CD4-positive, alpha-beta T cell treated with Interleukin-1 beta for 1 hour (primary cell): ENCODE data around the gene YWHAH.

Experiments
- DNase-seq, 2 donors: peaks; one replicate each; pipeline ENCODE4 v3.0.0-alpha.2; 2020 to 2022

Gene YWHAH

DNA sequence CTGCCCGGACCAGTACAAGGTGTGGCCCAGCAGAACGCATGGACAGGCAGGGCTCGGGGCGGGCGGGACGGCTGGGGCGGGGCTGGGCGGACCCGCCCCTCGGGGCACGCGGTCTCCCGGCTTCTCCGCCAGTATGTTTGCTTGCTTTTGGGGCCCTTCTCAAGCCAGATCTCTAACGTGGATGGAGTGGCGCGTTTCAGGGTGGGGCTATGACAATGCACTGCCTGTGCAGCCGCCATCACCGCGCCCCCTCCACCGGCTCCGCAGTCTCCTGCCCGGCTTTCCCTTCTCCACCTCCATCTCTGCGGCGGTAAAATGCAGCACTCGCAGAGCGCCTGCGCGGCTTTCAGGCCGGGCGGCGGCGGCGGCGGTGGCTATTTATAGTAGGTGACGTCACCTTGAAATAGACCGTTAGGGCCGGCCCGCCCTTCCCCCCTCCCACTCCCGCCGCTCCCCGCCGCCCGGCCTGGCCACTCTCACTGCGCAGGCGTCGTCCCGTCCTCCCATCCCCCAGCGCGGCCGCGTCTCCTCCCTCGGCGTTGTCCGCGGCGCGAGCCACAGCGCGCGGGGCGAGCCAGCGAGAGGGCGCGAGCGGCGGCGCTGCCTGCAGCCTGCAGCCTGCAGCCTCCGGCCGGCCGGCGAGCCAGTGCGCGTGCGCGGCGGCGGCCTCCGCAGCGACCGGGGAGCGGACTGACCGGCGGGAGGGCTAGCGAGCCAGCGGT lies at the start of gene YWHAH:
TSS of gene YWHAH (plus strand) at position 558 of the 722 bp plus-strand sequence. CDS start 199 bp downstream, outside the sequence.
- peak; percentile 92 to 93 for DNase-seq

DNA sequence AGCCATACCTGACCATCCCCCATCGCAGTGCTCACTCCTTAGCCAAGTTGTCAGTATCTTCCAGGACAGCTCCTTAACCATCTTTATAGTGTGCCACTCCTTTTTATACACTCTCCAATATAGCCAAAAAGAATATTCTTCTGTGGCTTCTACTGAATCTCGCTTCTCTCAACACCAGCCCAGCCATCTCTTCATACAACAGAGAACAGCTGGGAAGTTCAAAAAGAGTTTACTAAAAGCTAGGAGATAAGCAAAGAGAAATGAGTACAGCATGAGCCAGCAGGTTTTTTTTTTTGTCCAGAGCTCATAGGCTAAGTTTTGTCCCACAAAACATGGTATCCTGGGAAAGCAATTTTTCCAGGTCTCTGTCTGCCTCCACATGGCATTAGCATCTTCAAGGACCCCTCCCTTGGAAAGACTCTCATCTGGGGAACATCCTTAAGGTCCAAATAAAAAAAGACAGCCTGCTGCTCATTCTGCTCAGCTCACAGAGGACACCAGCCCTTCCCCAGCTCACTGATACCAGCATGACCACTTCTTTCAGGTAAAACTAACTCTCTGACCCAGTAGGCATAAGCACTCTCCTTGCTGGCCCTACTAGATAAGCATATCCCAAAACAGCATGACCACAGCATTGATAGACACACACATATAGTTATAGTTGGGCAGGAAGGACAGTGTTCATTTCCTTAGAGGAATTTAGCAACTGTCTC lies 48.8 kb upstream of the YWHAH start:
- DNase-seq: no peak

DNA sequence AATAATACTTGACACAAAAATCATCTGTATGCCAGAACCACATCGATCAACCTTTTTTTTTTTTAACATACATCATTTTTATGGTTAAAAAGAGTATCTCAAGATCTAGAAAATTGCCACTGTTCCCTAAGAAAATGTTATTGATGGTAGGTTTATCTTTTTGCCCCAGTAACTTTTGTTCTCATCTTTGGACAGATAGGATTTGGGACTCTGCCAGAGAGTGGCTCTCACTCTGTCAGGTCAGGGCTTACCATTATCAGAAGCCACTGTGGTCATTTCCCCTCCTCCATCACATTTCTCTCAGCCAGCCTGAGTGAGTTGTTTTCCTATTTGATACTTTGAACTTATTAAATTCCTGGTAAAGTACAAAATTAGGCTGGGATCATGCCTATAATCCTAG lies 47.9 kb upstream of the YWHAH start:
- DNase-seq: no peak

DNA sequence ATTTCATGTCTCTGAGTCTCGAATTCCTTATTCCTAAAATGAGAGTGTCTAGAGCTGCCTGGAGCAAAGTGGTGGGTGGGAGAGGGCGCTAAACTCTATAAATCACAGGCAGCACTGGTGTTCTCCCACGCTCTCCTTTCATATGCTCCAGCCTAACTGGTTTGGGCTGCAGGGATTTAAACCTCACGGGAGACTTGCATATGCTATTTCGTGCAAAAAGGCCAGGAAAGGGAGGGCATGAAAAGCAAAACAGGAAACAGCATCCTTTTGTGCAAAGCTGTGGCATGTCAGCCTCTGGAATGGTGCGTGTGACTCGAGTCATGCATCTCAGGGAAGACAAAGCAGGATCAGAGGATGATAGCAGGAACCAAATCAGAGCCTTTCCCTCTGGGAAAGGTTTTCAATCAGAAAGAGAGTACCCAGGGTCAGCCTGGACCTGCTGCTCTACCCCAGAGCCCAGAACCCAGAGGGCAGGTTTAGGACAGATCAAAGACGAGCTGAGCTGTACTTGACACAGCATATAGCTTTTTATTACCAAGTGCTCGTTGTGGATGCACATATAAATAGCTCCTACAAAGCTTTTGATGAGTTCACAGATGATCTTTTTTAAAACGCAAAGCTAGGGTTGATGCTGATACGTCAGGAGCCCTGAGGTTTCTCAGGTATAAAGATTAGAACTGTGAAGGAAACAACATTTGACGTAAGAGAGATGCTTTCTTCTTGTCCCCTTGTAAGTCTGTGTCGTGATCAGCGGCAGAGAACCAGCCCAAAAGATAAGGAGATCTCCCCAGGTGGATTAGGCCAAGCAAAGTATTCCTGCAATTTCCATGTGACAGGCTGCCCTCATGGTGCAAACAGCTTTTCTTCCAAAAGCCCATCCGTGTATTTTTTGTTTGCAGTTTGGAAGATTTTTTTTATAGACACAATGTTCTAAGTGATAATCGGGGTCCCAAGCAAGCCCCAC lies 46.2 kb upstream of the YWHAH start:
- no peak for DNase-seq

DNA sequence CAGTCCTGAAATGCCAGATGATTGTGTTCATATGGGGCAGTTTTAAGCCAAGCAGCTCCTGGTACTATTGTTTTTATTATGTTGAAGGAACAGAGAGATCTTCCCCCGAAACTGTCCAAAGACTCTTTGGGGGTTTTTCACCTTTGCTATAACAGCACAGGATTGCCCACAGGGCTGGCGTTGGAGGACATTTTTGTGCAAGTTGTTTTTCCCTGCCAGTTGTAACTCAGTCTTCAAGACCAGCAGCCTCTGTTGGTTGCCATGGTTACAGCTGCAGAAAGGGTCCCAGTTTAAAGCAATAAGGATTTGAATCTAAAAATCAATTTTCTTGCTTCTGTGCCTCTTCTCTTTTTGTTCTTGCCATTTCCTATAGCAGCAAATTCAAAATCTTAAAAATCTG lies 45.4 kb upstream of the YWHAH start:
- no peak for DNase-seq

DNA sequence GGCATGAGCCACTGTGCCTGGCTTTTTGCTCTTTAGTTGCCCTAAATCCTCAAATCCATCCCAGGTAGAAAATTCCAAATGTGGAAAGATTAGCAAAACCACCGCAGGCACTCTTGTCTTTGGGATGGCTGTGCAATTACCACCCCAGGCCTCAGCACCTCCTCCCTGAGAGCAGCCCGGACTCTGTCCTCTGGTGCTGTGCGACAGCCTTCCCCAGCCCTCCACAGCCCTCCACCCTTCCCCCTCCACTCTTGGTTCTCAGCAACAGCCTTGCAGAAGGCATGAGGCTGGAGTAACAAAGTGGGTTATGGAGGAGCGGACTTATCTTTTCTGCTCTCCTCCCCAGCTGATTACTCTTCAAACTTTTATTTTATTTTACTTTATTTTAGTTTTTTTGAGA lies 44.7 kb upstream of the YWHAH start:
- DNase-seq: no peak

DNA sequence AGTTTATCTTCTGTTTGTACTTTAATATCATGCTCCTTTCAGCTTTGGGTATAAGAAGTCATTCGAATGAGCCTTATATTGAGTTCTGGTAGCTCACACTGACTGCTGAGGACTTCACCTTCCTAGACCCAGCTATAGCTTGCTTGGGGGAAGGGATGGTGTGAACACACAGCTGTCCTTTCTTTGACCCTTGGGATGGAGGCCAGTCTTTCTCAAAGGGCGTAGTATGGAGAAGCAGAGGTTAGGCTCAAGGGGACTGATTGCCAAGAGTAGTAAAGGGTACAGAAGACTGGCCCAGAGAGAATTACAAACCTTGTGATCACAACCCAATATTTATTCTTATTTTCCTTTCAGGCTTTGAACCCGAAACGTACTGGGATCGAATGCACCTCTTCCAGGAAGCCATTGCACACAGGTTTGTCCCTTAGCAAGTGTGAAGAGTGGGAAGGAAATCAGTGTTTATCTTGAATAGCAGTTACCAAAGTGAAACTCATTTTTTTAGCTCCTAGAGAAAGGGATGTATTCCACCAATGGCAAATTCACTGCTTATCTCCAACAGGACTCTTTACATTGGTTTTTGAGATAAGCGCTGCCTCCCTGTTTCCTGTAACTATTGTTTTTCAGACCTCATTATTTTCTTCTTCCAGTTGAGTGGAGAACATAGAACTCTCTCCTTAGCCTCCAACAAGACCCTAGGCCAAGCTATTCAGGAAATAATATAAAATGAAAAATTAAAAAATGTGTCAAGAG lies 42.8 kb upstream of the YWHAH start:
- no peak for DNase-seq

DNA sequence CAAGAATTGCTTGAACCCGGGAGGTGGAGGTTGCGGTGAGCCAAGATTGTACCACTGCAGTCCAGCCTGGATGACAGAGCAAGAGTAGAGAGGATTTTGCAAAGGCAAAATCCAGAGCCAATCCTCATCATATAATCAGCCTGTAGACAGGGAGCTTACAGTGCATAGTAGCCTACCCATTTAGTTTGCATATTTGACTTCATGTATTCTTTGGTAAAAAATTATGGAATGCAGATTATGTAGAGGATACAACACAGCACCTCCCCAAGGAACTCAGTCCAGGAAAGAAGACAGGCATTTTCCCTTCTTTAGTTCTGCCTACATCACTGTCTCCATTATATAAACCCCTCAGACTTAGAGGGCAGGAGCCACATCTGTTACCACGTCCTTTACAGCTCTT lies 39.7 kb upstream of the YWHAH start:
- DNase-seq: no peak

DNA sequence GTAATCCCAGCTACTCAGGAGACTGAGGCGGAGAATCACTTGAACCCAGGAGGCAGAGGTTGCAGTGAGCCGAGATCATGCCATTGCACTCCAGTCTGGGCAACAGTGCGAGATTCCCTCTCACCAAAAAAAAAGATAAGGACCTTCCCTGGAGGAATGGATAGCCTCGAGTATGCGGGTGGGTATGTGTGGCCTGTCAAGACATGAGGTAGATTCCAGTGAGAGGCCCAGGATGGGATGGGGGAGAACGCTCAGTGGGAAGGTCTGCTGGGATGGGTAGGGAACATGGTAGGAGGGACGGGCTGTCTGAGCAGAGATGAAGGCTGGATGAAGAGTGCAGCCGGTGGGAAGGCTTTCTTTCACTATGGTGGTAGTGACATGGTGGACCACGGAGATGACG lies 39.0 kb upstream of the YWHAH start:
- DNase-seq: no peak

DNA sequence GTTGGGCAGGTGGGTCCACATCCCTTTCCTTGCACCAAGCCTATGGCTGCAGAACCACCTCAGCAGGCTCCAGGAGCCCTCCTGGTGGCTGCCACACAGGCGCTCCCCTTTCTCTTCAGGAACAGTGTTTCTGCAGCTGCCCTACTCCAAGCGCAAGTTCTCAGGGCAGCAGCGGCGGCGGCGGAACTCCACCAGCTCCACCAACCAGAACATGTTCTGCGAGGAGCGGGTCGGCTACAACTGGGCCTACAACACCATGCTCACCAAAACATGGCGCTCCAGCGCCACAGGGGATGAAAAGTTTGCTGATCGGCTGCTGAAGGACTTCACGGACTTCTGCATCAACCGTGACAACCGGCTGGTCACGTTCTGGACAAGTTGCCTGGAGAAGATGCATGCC lies 38.2 kb upstream of the YWHAH start:
- no peak for DNase-seq

DNA sequence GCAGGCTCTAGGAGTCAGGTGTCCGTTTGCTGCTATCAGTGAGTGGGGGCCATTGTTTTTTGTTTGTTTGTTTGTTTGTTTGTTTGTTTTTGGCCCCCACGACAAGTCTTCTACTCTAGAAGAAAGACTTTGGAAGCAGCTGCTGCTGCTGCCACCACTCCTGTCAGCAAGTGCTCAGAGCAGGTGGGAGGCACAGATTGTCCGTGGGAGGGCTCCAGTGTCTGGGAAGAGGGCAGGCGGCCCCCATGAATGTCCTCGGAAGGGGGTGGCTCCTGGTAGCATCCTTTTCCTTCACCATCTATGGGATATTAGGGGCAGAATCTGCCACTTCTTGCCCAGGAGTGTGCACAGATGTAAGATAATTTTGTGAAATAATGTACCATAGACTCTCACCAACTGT lies 37.8 kb upstream of the YWHAH start:
- DNase-seq: no peak

DNA sequence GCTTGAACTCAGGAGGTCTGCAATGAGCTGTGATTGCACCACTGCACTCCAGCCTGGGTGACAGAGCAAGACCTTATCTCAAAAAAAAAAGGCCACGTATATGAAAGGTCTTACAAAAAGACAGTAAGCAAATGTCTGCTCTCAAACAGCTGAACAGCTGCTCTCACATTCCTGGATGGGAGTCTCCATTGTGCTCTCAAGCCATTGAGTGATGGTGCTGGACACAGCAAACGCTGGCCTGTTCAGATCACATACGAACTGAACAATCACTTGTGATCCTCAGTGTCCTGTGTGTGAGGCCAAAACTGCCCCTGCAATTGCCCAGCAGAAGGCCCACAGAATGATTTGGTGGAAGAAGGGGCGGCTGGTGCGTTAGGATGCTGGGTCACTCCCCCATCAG lies 34.4 kb upstream of the YWHAH start:
- no peak for DNase-seq

DNA sequence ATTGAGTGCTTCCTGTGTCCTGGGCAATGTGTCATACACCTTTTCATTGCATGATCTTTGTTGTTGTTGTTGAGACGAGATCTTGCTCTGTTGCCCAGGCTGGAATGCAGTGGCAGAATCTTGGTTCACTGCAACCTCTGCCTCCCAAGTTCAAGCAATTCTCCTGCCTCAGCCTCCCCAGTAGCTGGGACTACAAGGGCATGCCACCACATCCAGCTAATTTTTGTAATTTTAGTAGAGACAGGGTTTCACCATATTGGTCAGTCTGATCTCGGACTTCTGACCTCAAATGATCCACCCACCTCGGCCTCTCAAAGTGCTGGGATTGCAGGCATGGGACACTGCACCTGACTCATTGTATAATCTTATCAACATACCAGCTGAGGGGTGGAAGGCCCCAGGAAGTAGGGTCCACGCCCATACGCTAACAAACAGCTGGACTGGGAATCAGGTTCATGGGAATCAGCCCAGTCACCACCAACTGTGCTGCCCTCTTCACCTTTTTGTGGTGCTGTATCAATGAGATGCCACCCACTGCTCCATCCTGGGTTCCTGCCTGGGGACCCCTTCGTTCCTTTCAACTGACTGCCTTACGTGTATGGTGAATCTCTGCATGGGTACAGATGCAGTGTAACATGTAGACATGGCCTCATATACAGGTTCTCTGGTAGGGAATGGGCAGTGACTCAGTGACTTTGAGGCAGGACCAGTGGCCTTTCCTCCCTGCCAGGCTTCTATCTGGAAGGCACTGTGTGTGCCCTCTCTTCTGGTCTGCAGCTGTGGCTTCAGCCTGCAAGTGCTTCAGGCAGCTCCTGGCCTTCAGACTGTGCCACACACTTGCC lies 32.5 kb upstream of the YWHAH start:
- DNase-seq: no peak

DNA sequence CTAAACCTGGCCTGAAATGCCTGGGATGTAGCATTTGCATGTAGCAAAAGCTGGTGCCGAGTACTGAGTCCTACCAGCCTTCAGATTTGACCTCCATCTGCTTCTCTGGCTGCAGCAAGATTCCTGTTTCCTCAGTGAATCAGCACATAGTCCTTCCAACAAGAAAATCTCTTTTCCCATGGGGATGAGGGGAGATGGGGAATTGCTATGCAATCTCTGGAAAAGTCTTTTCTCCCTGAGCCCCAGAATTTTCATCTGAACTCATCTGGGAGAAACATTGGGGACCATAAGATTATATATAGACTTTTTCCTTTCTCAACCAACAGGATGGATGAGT lies 32.0 kb upstream of the YWHAH start:
- DNase-seq: no peak

DNA sequence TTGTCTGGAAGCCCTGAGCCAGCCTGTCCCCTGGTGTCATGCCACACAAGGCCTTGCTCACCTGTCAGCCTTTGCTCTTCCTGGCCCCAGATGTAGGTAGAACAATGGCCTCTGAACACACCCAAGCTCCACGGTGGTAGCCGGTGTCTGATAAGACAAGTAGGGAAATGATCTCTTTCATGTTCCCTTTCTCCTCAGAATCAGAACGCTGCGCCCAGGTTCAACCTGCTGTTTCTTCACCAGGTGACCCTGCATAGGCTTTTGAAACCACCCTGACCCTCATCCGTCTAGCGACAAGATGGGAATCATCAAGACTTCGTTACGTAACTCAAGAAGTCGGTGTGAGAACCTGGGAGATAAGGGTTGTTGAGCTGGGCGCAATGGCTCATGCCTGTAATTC lies 28.7 kb upstream of the YWHAH start:
- DNase-seq: no peak

DNA sequence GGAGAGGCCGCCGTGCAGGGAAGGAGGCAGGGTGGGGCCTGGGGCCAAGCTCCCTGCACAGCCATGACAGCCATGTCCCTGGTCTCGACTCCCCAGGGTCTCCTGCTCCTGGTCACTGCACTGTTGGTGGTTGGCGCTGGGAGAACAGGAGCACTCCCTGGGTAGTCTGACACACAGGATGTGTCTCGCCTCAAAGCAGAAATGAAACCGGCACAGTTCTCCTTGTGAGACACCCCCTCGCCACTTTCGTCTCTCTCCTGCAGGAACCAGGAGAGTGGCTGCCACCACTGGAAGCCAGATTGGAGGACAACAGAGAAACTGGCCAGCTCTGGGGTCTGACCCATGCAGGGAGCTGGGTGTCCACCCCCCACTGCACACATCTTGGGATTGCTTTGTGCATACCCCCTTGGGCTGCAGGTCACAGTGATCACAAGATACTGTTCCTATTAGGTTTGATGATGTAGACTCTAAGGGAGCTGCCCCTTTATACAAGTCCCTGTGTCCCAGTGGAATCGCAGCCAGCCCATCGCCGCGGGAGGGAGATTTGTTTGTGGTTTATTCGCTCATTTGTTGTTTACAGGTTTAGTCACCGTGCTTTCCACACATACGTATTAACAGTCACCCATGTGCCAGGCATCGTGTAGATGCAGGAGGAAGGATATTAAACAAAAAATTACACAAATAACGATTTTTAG lies 27.0 kb upstream of the YWHAH start:
- peak in 1 of 2 donors; percentile 48 for DNase-seq

DNA sequence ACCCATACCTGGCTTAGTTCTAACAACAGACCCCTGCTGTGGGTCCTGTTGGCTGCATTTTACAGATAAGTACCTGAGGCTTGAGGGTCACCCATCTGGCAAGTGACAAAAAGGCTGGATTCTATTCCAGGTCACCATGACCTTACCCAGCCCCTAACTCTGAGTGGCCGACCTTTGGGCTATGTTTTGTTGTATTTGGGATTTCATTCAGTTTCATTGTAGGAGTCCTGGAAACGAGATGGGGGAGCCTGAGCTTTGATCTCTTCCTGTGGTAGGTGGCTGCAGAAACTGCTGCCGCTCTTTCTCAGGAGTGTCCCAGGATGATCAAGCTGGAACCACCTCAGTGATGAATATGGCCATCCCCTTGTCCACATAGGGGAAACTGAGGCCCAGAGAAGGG lies 24.6 kb upstream of the YWHAH start:
- no peak for DNase-seq

DNA sequence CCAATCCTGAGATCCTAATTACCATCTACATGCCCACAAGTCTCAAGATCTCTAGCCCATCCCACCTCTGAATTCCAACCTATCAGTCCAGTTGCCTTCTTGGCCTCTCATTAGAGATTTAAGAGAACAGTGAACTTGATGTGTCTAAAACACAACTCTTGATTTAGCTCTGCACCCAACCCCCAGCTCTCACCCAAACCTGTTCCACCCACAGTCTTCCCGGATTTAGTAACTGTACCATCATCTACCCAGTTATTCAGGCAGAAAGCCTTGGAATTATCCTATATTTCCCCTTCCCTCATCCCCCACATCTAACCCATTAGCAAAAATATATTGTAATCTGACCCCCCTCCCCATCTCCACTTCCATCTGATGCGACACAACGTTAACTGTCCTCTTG lies 24.0 kb upstream of the YWHAH start:
- DNase-seq: no peak

DNA sequence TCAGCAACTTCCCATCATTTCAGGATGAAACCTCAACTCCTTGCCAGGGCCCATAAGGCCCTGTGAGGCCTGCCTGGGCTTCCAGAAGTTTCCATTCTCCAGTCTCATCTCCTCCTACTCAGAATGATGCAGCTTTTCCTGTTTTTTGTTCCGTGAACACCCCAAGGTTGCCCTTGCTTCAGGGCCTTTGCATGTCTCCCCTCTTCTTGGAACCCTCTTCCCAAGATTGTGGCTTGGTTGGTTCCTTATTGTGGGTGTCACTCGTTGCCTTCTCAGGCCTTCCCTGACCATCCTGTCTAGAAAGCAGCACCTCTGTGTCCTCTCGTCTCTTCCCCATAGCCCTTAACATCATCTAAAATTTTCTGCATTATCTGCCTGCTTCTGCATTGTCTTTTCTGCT lies 23.2 kb upstream of the YWHAH start:
- DNase-seq: no peak

DNA sequence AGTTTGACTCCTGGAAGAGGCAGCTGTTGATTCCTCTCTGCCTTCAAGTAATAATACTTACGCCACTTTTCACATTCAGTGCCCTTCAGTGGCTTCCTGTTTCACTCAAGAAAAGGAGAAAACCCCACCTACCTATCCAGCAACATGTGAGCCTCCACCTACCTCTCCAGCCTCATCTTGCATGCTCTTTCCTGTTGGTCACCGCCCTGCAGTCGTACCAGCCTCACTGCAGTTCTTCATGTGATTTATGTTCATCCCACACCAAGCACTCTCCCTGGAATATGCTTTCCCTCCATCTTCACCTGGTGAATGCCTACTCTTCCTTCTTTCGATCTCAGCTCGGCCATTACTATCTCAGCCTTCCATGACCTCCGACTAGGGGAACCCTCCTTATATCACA lies 21.8 kb upstream of the YWHAH start:
- DNase-seq: no peak

DNA sequence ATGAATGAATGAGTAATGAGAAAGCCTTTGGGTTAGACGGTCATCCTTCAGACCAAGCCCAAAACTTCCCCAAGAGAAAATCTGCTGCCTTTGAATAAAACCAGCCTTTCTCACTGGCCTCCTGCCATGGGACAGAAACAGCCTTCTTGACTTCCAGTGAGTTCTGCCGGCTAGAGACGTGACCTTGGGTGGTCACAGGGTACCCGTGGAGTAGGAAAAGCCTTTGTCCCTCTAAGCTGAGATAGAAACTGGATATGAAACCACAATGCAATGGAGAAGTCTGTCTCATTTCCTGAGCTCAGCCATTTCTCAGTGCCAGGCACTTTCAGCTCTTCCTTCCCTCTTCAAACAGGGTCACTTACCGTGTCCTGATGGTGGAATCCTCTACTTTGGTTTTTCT lies 21.2 kb upstream of the YWHAH start:
- no peak for DNase-seq
